ENCODE measurements around the gene SYNCRIP. TPM values are rescaled to one million over a fixed set of nuclear protein-coding genes. Genes with fewer than 3 reads are reported as not detected.
"Not testable (repeated sequence)": the region's sequence is repeated elsewhere in the genome, so short reads cannot be mapped to it uniquely, and the experiment has no call there.

The SYNCRIP gene
- total RNA-seq, 1 experiment from 2014 or later, result 159 TPM

DNA sequence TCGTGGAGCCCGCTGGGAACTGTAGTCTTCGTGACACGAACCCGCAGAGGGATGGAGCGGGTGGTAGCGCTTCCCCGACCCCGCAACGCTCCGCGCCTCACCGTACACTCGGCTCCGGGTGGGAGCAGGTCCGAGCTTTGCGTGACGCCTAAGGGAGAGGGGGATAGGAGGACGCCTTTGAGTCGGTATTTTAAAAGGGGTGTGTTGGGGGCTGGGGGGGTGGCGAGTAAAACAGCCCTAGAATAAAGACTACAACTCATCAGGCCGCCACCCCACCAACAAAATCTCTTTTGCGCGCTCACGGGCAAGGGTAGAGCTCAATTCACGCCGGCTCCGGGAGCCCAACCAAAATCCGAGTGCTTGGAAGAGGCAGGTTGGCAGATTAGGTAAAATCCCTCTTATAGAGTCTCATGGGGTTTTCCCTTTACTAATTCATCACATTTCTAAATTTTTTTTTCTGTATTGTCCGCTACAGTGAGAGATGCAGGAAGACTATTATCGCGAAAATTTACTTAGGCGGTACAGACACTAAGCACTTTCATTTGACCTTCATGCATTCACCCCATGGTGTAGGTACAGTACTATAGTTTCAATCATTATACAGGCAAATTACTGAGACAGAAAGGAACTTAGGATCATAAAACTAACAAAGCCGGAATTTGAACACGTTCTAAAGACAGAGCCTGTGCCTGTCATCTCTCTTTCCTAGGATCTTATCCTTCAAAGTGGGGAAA is 48.3 kb downstream of the SYNCRIP start:
- no peak for DNase-seq (ENCODE audit: low read depth)

DNA sequence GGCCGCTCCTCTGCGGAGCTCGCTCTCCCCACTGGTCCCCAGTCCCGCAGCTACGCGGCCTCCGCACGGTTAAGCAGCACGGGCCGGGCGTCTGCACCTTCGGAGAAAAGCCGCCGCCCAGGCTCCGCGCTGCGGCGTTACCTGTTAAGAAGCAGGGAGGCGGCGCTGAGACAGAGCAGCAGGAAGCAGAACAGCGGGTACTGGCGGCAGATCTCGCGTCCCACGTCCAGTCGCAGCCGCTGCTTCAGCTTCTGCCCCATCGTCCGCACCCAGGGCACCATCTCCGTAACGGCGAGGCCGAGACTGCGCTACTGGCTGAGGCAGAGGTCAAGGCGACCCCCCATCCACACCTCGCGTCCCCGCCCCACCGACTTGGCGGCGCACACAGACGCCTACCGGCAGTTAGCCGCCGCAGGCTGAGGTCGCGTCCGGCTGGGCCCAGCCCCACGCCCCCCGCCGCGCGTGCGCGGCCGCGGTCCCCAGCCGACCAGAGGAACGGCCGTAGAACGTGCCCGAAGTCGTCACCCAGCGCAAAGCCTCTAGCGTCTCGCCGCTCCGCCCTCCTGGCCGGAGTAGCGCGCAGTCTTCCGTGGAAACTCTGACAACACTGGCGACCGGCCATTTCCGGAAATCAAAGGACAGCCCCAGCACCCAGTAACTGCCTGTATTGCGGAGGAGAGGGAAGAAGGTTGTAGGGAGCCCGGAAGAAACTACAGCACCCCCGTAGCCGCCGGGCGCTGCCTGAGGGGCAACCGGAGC is 49.1 kb downstream of the SYNCRIP start, which contains the start of gene SNX14:
TSS of gene SNX14 (minus strand) at position 421 of the 759 bp plus-strand sequence. CDS start at position 281, 140 bp downstream.
- DNase-seq (ENCODE audit: low read depth), result peak; percentile 96

DNA sequence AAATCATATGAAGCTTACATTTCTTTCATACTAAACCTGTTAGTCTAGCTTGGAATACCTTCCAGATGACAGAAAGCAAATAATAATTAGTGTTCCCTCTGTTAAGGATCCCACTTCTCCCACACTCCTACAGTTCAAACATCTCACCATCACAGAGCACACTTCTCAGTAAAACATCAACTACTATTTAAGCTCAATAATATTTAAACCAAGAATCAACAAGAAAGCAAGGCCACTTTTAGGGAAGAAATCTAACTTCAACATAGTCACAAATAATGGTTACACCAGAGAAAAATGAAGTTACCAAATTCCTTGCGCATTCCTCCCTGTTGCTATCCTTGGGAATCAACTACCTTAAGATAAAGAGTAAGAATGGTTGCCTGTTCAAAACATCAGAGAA is 50.7 kb downstream of the SYNCRIP start:
- DNase-seq (ENCODE audit: low read depth), result no peak

DNA sequence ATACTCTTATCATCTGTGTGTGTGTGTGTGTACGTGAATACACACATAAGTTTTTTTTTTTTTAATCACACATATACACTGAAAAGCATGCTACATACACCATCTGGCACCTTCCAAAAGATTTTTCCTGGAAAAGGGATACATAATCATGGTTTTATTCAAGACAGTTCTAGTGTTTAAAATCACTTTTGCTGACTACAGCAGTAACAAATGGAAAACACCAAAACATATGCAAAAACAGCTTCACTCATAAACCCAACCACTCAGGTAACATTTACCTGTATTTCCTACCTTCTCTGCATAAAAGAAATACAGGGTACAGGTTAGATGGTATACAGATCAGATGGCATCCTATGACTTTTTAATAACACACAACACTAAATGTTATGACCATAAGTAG is 51.5 kb downstream of the SYNCRIP start:
- no peak for DNase-seq (ENCODE audit: low read depth)

DNA sequence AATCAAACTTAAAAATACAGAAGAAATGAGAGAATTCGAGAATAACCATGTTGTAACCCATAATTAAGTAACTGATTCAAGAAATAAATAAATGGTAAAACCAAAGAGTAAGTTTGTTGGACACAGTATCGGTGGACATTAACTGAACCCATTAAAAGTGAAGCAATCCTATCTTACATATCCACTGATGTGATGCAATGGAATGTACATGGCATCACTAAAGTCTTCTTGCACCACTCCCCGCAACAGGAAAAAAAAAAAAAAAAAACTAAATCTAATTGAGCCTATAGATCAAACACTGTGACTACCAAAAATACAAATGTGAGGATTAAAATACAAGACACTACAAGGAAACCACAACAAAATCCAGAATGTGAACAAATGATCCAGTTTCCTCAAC is 56.9 kb downstream of the SYNCRIP start:
- DNase-seq (ENCODE audit: low read depth), result no peak

DNA sequence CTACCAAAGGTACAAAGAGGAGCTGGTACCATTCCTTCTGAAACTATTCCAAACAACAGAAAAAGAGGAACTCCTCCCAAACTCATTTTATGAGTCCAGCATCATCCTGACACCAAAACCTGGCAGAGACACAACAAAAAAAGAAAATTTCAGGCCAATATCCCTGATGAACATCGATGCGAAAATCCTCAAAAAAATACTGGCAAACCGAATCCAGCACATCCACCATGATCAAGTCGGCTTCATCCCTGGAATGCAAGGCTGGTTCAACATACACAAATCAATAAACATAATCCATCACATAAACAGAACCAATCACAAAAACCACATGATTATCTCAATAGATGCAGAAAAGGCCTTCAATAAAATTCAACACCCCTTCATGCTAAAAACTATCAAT is 59.9 kb downstream of the SYNCRIP start:
- not testable (repeated sequence) for DNase-seq (ENCODE audit: low read depth)

DNA sequence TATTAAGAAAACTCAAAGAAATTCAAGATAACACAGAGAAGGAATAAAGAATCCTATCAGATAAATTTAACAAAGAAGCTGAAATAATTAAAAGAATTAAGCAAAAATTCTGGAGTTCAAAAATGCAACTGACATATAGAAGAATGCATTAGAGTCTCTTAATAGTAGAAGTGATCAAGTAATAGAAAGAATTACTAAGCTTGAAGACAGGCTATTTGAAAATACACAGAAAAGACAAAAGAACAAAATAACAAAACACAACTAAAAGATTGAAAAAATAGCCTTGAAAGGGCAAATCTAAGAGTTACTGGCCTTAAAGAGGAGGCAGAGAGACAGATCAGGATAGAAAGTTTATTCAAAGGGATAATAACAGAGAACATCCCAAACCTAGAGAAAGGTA is 61.1 kb downstream of the SYNCRIP start:
- DNase-seq (ENCODE audit: low read depth), result no peak

DNA sequence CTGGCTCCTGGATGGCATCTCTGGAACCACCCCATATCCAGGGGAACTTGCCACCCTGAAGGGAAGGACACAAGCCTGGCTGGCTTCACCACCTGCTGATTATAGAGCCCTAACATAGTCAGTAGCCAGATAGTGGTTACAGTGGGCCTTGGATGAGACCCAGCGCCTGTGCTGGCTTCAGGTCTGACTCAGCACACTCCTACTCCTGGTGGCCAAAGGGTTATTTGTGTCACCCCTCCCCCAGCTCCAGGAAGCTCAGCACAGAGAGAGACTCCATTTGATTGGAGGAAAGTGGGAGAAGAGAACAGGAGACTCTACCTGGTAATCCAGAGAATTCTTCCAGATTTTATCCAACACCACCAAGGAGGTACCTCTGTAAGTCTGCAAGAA is 61.8 kb downstream of the SYNCRIP start:
- DNase-seq (ENCODE audit: low read depth), result peak; percentile 81

DNA sequence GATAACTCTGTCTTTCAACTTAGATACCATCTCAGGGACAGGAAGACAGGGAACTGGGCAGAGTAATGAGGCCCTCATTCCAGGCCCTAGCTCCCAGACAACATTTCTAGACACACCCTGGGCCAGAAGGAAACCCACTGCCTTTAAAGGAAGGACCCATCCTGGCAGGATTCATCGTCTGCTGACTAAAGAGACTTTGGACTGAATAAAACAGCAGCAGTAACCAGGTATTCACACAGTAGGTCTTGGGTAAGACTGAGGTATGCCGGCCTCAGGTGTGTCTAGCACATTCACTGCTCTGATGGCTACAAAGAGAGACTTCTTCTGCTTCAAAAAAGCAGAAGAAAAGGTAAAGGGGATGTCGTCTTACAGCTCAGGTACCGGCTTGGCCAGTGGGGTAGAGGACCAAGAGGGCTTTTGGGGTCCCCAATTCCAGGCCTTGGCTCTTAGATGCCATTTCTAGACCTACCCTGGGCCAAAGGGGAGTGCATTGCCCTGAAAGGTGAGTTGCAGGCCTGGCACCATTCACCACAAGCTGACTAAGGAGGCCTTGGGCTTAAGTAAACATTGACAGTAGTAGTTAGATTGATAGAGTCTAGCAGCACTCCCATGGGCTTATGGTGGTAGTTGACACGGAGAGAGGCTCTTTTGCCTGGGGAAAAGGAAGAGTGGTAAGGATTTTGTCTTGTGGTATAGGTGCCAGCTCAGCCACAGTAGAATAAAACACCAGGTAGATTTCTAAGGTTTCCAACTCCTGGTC is 62.4 kb downstream of the SYNCRIP start:
- peak; percentile 39 for DNase-seq (ENCODE audit: low read depth)

DNA sequence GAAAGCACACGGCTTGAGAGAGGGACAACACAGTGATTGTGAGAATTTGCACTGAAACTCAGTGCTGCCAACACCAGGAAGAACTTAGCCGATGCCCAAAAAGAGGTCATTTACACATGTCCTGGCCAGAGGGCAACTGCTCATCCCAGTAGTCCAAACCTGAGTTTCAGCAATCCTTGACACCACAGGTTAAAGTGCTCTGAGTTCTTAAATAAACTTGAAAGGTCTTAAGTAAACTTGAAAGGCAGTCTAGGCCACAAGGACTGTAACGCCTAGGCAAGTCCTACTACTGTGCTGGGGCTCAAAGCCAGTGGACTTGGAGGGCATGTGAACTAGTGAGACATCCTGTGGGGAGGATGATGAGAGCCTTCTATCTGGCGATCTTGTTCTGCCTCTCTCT is 63.1 kb downstream of the SYNCRIP start:
- no peak for DNase-seq (ENCODE audit: low read depth)

DNA sequence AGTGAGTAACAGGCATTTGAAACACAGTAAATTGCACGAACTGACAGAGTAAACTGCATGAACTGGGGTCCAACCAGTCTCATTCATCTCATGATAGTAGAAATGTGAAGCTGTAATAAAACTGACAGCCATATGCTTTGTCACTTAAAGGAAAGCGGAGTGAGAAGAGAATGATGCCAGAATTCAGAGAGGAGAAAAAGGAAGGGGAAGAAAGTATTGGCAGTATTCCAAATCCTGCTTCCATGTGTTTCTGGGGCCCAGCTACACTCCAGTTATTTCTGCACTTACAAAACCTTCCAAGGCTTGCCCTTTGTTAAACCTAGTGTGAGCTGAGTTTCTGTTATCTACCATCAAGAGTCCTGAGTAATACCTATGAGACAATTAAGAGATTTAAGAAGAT is 66.2 kb downstream of the SYNCRIP start:
- DNase-seq (ENCODE audit: low read depth), result no peak

DNA sequence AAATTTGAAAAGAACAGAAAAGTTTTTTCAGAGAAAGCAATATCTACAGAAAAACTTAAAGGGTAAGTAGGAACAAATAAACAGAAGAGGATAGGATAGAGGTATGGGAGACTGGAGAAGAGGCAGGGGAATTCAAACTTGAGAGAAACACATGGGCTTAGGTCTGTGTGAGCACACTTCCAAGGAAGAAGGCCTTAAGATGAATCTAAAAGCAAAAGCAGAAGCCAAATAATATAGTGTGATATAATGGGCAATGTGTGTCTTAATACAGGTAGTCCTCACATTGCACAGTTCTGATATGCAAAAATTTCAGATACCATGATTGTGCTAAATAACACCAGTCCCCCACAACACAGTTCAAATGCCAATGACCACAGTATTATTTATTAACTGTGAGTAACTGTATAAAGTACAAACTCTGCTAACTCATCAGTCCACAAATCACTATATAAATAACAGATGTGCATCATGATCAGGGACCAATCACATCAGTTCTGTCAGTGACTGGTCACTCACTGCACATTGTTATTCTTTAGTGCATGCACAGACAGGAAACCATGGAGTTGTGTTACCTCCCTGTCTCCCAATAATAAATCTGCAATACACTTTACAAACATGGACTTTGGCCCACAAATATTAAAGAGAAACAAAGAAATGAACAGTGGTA is 67.6 kb downstream of the SYNCRIP start:
- peak; percentile 55 for DNase-seq (ENCODE audit: low read depth)

DNA sequence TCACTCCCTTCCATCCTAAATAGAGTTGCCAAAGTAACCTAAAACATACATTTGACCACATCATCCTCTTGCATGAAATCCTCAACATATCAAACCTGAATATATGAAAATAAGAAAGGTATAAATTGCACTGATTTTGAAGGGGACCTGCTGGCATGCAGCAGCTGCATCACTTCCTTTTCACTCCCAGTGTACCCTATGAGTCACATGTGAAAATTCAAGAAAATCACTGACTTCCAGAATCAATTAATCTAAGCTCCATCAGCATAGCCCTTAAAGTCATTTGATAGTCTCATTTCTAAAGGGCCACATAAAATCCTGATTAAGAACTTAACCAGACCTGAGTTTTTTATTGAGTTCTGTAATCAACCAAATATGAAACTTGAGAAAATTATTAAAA is 73.4 kb downstream of the SYNCRIP start:
- DNase-seq (ENCODE audit: low read depth), result peak; percentile 56

DNA sequence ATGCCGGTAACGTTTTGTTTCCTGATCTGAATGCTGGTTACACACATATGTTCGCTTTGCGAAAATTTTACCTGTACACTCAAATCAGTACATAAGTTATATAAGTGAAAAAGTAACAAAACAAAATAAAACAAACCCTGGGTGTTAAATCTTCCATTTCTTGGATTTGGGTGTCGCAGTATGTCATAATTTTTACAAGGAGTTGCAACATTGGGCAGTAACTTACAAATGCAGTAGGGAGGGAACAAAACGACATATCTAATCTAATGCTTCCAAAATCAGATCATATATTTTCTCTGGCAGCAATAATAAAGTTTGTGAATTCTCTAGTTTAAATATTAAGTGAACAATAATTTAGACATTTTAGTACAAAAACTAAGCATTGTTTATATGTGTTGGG is 74.3 kb downstream of the SYNCRIP start:
- no peak for DNase-seq (ENCODE audit: low read depth)

DNA sequence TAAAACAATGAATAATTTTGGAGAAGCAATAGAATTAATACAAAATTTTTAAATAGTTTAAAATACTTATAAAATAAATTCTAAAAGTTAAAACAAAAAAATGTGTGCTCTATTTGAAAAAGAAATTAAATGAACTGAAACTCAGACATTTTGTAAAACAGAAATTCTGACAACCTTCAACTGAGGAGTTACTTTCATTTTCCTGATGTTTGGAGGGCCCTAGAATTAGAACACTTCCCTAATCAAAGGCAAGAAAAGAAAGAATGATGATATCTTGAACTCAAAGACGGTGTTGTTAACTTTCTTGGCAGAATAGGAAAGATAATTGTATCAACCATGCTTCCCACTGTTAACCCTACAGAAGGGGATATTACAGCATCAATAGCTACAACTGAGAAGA is 77.0 kb downstream of the SYNCRIP start:
- no peak for DNase-seq (ENCODE audit: low read depth)

DNA sequence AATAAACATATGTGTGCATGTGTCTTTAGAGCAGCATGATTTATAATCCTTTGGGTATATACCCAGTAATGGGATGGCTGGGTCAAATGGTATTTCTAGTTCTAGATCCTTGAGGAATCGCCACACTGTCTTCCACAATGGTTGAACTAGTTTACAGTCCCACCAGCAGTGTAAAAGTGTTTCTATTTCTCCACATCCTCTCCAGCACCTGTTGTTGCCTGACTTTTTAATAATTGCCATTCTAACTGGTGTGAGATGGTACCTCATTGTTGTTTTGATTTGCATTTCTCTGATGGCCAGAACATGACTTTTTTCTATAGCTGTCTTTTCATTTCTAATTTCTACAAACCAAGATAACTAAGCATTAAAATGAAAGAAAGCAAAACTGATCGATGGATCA is 78.5 kb downstream of the SYNCRIP start:
- not testable (repeated sequence) for DNase-seq (ENCODE audit: low read depth)

Small RNA genes lying within 50 kb of the gene (small RNA-seq; reads per million reads assigned to genes)
- not detected for gene SNORD50B

Other genes with a start within 250 kb of the SYNCRIP start
- gene NT5E, start 192.8 kb downstream of the SYNCRIP start, total RNA-seq (2014; rRNA removed; shearing (Covaris generic)), result 0.47 and 1.3 TPM in 2 replicates
- gene SNX14, start 49.0 kb downstream of the SYNCRIP start, total RNA-seq (2014; rRNA removed; shearing (Covaris generic)), result 86.3 and 87.8 TPM in 2 replicates

All from HT1080 (cell line).